ENCODE results near the gene C22orf39. TPM values are rescaled to one million over a fixed set of nuclear protein-coding genes. Genes with fewer than 3 reads are reported as not detected.

Gene C22orf39
- total RNA-seq, 1 experiment from 2014 or later: 19.3 TPM

DNA sequence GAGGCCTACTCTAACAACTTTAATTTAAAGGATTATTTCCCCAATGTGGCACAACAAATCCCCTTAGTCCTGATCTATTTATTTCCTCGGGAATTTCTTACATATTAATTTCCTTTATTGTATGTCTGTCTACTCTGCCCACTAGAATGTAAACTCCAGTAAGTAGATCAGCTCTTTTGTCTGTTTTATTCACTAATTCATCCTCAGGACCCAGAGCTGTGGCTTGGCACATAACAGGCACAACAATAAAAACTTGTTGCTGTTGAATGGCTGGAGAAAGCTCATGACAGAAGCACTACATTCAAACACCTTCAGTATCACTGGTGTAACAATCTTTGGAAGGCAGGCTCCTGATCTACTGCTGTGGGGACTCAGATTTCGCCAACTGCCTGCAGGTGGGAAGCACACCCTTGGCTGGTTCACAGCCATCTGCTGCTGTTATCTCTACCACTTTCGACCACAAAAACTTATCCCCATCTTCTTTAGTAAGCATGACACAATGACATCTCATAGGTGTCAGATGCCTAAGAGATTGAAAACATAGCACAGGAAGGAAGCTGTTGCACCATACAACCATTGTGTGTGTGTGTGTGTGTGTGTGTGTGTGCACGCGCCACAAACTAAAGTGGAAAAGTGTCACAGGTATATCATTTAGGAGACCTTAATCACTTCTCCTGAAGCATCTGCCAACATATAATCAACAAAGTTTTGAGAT, 27.9 kb downstream of the C22orf39 start:
- Histone ChIP-seq H3K79me2 (ENCODE audit: insufficient read depth, low read length) (peaks cover 28% of the 10 kb centered on the region; the same call in 1 of the 2 replicates), H3K4me1 (ENCODE audit: insufficient read depth, low read length) (peaks cover 4% of the 10 kb centered on the region; the same call in 1 of the 2 replicates), H3K27me3 (ENCODE audit: insufficient read depth, low read length) (no peaks in the 10 kb centered on the region), H4K20me1 (ENCODE audit: control insufficient read depth, insufficient read depth, insufficient read length) (no peaks in the 10 kb centered on the region), H2AK5ac (ENCODE audit: insufficient read length, low read length) (no peak overlapping the region), H2BK15ac (ENCODE audit: low read depth, low read length) (no peak overlapping the region), H3K4ac (ENCODE audit: low read depth, low read length) (no peak overlapping the region), H3K56ac (ENCODE audit: insufficient read length, low read depth, low read length) (no peak overlapping the region), H4K5ac (ENCODE audit: insufficient read length, low read depth, low read length) (no peak overlapping the region), H3K79me1 (ENCODE audit: insufficient read depth, low read depth, low read length, poor library complexity, severe bottlenecking) (peaks cover 11% of the 10 kb centered on the region), H3K9me3 (ENCODE audit: control insufficient read depth, low read depth, low read length) (no peaks in the 10 kb centered on the region), H3K18ac (ENCODE audit: insufficient read length, low read depth, low read length) (no peak overlapping the region), H2BK5ac (ENCODE audit: insufficient read length, low read length) (no peak overlapping the region), H2BK12ac (ENCODE audit: insufficient read length, low read depth, low read length) (no peak overlapping the region), H3K23me2 (ENCODE audit: insufficient read length, low read depth, low read length, poor library complexity, severe bottlenecking) (no peaks in the 10 kb centered on the region), H2BK120ac (ENCODE audit: low read depth, low read length, poor library complexity, severe bottlenecking) (no peak overlapping the region), H2BK20ac (ENCODE audit: low read depth, low read length, poor library complexity, severe bottlenecking) (no peak overlapping the region), H3K23ac (ENCODE audit: insufficient read length, low read depth, low read length) (no peak overlapping the region), H3K27ac (ENCODE audit: insufficient read length, low read depth, low read length) (no peak overlapping the region), H4K8ac (replicated peaks; ENCODE audit: insufficient read length, low read depth, low read length) (no peak overlapping the region), H4K91ac (ENCODE audit: insufficient read length, low read depth, low read length) (no peak overlapping the region), H3T11ph (ENCODE audit: low read length) (no peak overlapping the region), H3K9ac (ENCODE audit: extremely low read depth, insufficient read length, low read length) (no peak overlapping the region), H2AFZ (ENCODE audit: low read length) (no peak overlapping the region), H3K14ac (ENCODE audit: insufficient read depth, low read length) (no peak overlapping the region), H3K4me2 (ENCODE audit: insufficient read depth, insufficient read length, low read length) (no peak overlapping the region)
- Mint-ChIP-seq H3K4me1 (peaks cover 33 to 35% of the 10 kb centered on the region in 2 experiments), H3K9me3 (peaks cover 0 to 3% of the 10 kb centered on the region in 2 experiments; a peak in 2 of 5 replicates), H3K27ac (peak overlapping the region in 2 of 3 experiments; percentile 11 to 58; a peak in 3 of 7 replicates), H3K36me3 (ENCODE audit: insufficient read depth in 1 of 3, low read depth in 3 of 3) (peaks cover 5 to 8% (median 6%) of the 10 kb centered on the region in 3 experiments; a peak in 5 of 7 replicates), H3K27me3 (ENCODE audit: low read depth) (no peaks in the 10 kb centered on the region), H3K4me3 (no peak overlapping the region)
- DNase-seq: no peak
- TF ChIP-seq, protein P1, sequence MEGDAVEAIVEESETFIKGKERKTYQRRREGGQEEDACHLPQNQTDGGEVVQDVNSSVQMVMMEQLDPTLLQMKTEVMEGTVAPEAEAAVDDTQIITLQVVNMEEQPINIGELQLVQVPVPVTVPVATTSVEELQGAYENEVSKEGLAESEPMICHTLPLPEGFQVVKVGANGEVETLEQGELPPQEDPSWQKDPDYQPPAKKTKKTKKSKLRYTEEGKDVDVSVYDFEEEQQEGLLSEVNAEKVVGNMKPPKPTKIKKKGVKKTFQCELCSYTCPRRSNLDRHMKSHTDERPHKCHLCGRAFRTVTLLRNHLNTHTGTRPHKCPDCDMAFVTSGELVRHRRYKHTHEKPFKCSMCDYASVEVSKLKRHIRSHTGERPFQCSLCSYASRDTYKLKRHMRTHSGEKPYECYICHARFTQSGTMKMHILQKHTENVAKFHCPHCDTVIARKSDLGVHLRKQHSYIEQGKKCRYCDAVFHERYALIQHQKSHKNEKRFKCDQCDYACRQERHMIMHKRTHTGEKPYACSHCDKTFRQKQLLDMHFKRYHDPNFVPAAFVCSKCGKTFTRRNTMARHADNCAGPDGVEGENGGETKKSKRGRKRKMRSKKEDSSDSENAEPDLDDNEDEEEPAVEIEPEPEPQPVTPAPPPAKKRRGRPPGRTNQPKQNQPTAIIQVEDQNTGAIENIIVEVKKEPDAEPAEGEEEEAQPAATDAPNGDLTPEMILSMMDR (conservative IDR thresholded peaks at IDR 0.05): no peak
- WGBS (ENCODE audit: extremely low coverage, insufficient read length, low lambda C conversion rate): no CpG with 5 or more reads among the region's 5 CpGs

Data from H9 (cell line).